ENCODE data around the gene MRPL4.

Gene MRPL4

DNA sequence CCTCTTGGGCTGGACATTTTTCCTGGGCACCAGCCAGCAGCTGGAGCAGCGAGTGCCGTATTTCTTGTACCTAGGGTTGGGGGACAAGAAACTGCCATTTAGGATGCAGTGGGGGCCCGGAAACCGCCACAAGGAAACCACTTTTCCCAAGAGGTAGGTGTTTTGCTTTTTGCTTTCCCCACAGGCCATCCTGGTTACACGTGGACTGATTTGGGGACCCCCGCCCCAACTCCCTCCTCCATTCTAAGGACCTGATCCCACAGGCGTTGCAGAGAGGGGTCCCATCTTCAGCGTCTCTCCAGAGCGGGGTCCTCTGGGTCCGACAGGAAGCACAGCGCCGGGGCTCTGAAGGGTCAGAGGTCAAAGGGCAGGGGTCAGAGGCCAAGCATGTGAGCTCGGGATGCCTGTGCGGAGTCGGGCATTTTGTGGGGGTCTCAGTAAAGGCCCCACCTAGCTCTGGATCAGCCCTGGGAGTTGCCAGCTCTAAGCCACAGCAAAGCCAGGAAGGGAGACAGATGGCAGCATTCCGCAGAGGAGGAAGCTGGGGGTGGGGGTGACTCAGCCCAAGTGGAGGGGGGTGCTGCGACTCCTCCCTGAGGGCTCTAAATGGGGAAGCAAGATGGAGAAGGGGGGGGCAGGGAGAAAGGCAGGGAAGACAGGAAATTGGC is 53.3 kb downstream of the MRPL4 start:
- no peak for TF ChIP-seq NFIC (IDR thresholded peaks at IDR 0.05)
- TF ChIP-seq ZBTB7A (IDR thresholded peaks at IDR 0.05; ENCODE audit: low read depth) = 0 out of 2 replicates have a peak, but pooled peaks have one; percentile 25

DNA sequence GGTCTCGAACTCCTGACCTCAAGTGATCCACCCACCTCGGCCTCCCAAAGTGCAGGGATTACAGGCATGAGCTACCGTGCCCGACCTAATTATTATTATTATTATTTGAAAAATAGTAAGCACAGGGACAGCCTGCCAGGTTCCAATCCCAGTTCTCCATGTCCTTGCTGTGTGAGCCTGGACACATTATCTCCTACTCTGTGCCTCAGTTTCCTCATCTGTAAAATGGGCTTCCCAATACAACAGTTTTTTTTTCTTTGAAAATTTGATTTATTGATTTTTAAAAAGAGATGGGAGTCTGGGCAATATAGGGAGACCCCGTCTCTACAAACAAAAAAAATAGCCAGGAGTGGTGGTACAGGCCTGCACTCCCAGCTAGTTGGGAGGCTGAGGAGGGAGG is 54.3 kb downstream of the MRPL4 start:
- TF ChIP-seq TCF12 (IDR thresholded peaks at IDR 0.05; ENCODE audit: low read depth) (no peak), NFIC (IDR thresholded peaks at IDR 0.05) (no peak), TEAD4 (IDR thresholded peaks at IDR 0.05) (no peak), TAF1 (IDR thresholded peaks at IDR 0.05; ENCODE audit: low read depth) (no peak), ZBTB7A (IDR thresholded peaks at IDR 0.05; ENCODE audit: low read depth) (no peak), CEBPB (IDR thresholded peaks at IDR 0.05) (no peak), RAD21 (IDR thresholded peaks at IDR 0.05; ENCODE audit: low read depth) (no peak), EP300 (IDR thresholded peaks at IDR 0.05; ENCODE audit: borderline replicate concordance) (no peak), FOXM1 (IDR thresholded peaks at IDR 0.05; ENCODE audit: borderline replicate concordance, low read depth) (no peak)
- TF ChIP-seq, protein P1, sequence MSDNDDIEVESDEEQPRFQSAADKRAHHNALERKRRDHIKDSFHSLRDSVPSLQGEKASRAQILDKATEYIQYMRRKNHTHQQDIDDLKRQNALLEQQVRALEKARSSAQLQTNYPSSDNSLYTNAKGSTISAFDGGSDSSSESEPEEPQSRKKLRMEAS (IDR thresholded peaks at IDR 0.05) = no peak

DNA sequence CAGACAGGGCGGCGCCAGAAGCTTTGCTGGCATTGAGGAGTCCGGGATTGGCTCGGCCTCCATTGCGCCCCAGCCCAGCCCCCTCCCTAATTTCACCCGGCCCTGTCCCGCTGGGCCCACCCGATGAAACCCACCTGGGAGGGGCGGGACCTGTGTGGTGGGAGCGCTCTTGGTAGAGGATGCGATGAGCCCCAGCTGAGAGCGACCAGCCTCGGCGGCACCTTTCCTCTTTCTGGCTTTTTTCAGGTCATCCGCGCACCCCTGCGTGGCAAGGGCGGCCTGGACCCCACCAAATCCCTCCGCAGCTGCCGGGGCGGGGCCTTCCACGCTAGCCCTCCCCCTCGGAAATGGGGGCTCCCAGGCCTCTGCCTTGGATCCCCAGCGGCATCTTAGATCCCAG is 57.4 kb downstream of the MRPL4 start, which contains the start of gene ZGLP1:
Gene ZGLP1, minus strand, starts transcription at position 393 of the 400 bp plus-strand sequence.
- TF ChIP-seq, protein P1 (IDR thresholded peaks at IDR 0.05) = no peak
- no peak for TF ChIP-seq EGR1 (IDR thresholded peaks at IDR 0.05)
- TF ChIP-seq TCF12 (IDR thresholded peaks at IDR 0.05; ENCODE audit: low read depth) = no peak
- no peak for TF ChIP-seq YY1 (IDR thresholded peaks at IDR 0.05; ENCODE audit: low read depth)
- no peak for TF ChIP-seq NFIC (IDR thresholded peaks at IDR 0.05)
- TF ChIP-seq, protein P2, sequence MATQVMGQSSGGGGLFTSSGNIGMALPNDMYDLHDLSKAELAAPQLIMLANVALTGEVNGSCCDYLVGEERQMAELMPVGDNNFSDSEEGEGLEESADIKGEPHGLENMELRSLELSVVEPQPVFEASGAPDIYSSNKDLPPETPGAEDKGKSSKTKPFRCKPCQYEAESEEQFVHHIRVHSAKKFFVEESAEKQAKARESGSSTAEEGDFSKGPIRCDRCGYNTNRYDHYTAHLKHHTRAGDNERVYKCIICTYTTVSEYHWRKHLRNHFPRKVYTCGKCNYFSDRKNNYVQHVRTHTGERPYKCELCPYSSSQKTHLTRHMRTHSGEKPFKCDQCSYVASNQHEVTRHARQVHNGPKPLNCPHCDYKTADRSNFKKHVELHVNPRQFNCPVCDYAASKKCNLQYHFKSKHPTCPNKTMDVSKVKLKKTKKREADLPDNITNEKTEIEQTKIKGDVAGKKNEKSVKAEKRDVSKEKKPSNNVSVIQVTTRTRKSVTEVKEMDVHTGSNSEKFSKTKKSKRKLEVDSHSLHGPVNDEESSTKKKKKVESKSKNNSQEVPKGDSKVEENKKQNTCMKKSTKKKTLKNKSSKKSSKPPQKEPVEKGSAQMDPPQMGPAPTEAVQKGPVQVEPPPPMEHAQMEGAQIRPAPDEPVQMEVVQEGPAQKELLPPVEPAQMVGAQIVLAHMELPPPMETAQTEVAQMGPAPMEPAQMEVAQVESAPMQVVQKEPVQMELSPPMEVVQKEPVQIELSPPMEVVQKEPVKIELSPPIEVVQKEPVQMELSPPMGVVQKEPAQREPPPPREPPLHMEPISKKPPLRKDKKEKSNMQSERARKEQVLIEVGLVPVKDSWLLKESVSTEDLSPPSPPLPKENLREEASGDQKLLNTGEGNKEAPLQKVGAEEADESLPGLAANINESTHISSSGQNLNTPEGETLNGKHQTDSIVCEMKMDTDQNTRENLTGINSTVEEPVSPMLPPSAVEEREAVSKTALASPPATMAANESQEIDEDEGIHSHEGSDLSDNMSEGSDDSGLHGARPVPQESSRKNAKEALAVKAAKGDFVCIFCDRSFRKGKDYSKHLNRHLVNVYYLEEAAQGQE (IDR thresholded peaks at IDR 0.05; ENCODE audit: low read depth) = no peak
- no peak for TF ChIP-seq FOXM1 (IDR thresholded peaks at IDR 0.05; ENCODE audit: borderline replicate concordance, low read depth)
- TF ChIP-seq, protein P3, sequence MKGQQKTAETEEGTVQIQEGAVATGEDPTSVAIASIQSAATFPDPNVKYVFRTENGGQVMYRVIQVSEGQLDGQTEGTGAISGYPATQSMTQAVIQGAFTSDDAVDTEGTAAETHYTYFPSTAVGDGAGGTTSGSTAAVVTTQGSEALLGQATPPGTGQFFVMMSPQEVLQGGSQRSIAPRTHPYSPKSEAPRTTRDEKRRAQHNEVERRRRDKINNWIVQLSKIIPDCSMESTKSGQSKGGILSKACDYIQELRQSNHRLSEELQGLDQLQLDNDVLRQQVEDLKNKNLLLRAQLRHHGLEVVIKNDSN (IDR thresholded peaks at IDR 0.05) = no peak
- no peak for TF ChIP-seq CEBPB (IDR thresholded peaks at IDR 0.05)
- TF ChIP-seq RAD21 (IDR thresholded peaks at IDR 0.05; ENCODE audit: low read depth) = no peak
- TF ChIP-seq ZBTB7A (IDR thresholded peaks at IDR 0.05; ENCODE audit: low read depth) = no peak
- no peak for TF ChIP-seq EP300 (IDR thresholded peaks at IDR 0.05; ENCODE audit: borderline replicate concordance)
- no peak for TF ChIP-seq CREB1 (IDR thresholded peaks at IDR 0.05; ENCODE audit: low read depth)
- TF ChIP-seq TAF1 (IDR thresholded peaks at IDR 0.05; ENCODE audit: low read depth) = no peak
